HEK293T (cell line): ENCODE results near the gene DDIT4L.

Experiments used
- CTCF ChIA-PET: fragments of 350-600 bp; formaldehyde crosslinking; extraction: SDS; loops from one replicate; lab custom pipeline; 2021; ENCODE audit warnings: antibody characterized with exemption, inconsistent platforms; lab: Yijun Ruan, JAX
- POLR2A ChIA-PET: fragments of 350-600 bp; formaldehyde crosslinking; extraction: SDS; loops from one replicate; lab custom pipeline; 2020; ENCODE audit warnings: antibody characterized with exemption, inconsistent platforms; lab: Yijun Ruan, JAX
- DNase-seq: peaks from one replicate; pipeline ENCODE4 v3.0.0; 2012; ENCODE audit warnings: mixed read lengths; ENCODE audit errors: extremely low spot score
- ARNT ChIP-seq: fragments of 450-650 bp; IDR thresholded peaks from 2 replicates; pipeline ENCODE4 v1.6.1; 2017; ENCODE audit warnings: mild to moderate bottlenecking
- BHLHE40 ChIP-seq: fragments of 450-650 bp; IDR thresholded peaks from 2 replicates; pipeline ENCODE4 v1.6.1; 2016; ENCODE audit warnings: mild to moderate bottlenecking, moderate library complexity, borderline replicate concordance
- CTBP1 ChIP-seq: fragments of 450-650 bp; IDR thresholded peaks from 2 replicates; pipeline ENCODE4 v1.6.1; 2016; ENCODE audit warnings: borderline replicate concordance
- ELF4 ChIP-seq: fragments of 450-650 bp; IDR thresholded peaks from 2 replicates; pipeline ENCODE4 v1.6.1; 2017; ENCODE audit warnings: antibody characterized with exemption
- FOXA1 ChIP-seq: fragments of 450-650 bp; IDR thresholded peaks from 2 replicates; pipeline ENCODE4 v1.6.1; 2016; ENCODE audit warnings: mild to moderate bottlenecking
- FOXK2 ChIP-seq: fragments of 450-650 bp; IDR thresholded peaks from 2 replicates; pipeline ENCODE4 v1.6.1; 2016; ENCODE audit warnings: mild to moderate bottlenecking
- FOXM1 ChIP-seq: fragments of 450-650 bp; IDR thresholded peaks from 2 replicates; pipeline ENCODE4 v1.6.1; 2017; ENCODE audit warnings: mild to moderate bottlenecking, borderline replicate concordance
- HDGF ChIP-seq: fragments of 450-650 bp; IDR thresholded peaks from 2 replicates; pipeline ENCODE4 v1.6.1; 2017; ENCODE audit warnings: antibody characterized with exemption, borderline replicate concordance
- L3MBTL2 ChIP-seq: fragments of 450-650 bp; conservative IDR thresholded peaks from 2 replicates; pipeline ENCODE4 v1.6.1; 2016; ENCODE audit warnings: mild to moderate bottlenecking
- LEF1 ChIP-seq: fragments of 450-650 bp; IDR thresholded peaks from 2 replicates; pipeline ENCODE4 v1.6.1; 2017; ENCODE audit warnings: mild to moderate bottlenecking, borderline replicate concordance
- NFRKB ChIP-seq: fragments of 450-650 bp; IDR thresholded peaks from 2 replicates; pipeline ENCODE4 v1.6.1; 2016; ENCODE audit warnings: mild to moderate bottlenecking, moderate library complexity
- PKNOX1 ChIP-seq: fragments of 450-650 bp; IDR thresholded peaks from 2 replicates; pipeline ENCODE4 v1.6.1; 2016
- SP1 ChIP-seq: fragments of 450-650 bp; IDR thresholded peaks from 2 replicates; pipeline ENCODE4 v1.6.1; 2017
- SUZ12 ChIP-seq: fragments of 450-650 bp; IDR thresholded peaks from 2 replicates; pipeline ENCODE4 v1.6.1; 2016; ENCODE audit warnings: mild to moderate bottlenecking
- TARDBP ChIP-seq: fragments of 450-650 bp; IDR thresholded peaks from 2 replicates; pipeline ENCODE4 v1.6.1; 2016
- ZNF384 ChIP-seq: fragments of 450-650 bp; IDR thresholded peaks from 2 replicates; pipeline ENCODE4 v1.6.1; 2016

DDIT4L gene

GRCh38 chr4:100170986-100171385 lies 19.3 kb downstream of the DDIT4L start:
- POLR2A ChIA-PET, result no interaction called here
- CTCF ChIA-PET, result no interaction called here
- TF ChIP-seq CTBP1 (no peak), ELF4 (no peak), FOXM1 (no peak), LEF1 (no peak), FOXK2 (no peak), BHLHE40 (no peak), FOXA1 (no peak), NFRKB (no peak), L3MBTL2 (no peak), HDGF (no peak), PKNOX1 (no peak), ZNF384 (no peak), TARDBP (no peak), ARNT (no peak), SUZ12 (no peak), SP1 (no peak)
- DNase-seq, result no peak

- ChIA-PET POLR2A (no interaction called here), CTCF (no interaction called here)
- DNase-seq, result no peak
- no peak for TF ChIP-seq TARDBP
- TF ChIP-seq SP1, result no peak
- TF ChIP-seq CTBP1, result no peak
- no peak for TF ChIP-seq L3MBTL2
- TF ChIP-seq HDGF, result no peak
Measured at GRCh38 chr4:100169491-100170485, 20.5 kb downstream of the DDIT4L start.

- TF ChIP-seq CTBP1, result no peak
- no peak for TF ChIP-seq FOXA1
- no peak for TF ChIP-seq ARNT
- TF ChIP-seq SP1, result no peak
- no peak for TF ChIP-seq ZNF384
- TF ChIP-seq TARDBP, result no peak
- DNase-seq, result no peak
- CTCF ChIA-PET, result no interaction called here
- POLR2A ChIA-PET, result no interaction called here
Measured at GRCh38 chr4:100168521-100168920, 21.7 kb downstream of the DDIT4L start.

DNA sequence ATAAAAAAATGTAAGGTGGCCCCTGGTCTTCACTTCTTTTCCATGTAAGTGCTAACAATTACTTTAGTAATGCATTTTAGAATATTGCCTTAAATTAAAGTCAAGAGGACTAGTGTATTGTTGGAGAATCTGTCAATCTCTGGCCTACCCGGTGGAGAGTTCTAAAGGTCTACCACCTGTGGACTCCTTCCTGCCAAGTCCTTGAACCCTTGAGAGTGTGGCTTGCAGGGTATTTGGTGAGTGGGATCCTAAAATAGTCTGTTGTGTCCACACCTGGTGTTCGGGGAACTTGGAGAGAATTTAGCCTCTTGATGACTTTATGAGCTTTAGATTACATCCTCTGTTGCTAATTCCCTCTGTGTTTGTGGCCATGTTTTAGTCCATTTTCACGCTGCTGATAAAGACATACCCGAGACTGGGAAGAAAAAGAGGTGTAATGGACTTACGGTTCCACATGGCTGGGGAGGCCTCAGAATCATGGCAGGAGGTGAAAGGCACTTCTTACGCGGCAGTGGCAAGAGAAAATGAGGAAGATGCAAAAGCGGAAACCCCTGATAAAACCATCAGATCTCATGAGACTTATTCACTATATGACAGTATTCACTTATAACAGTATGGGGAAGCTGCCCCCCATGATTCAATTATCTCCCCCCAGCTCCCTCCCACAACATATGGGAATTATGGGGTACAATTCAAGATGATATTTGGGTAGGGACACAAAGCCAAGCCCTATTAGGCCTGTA lies 23.8 kb downstream of the DDIT4L start:
- no peak for TF ChIP-seq CTBP1
- TF ChIP-seq FOXK2, result no peak
- TF ChIP-seq SUZ12, result no peak
- no peak for TF ChIP-seq PKNOX1
- TF ChIP-seq FOXA1, result no peak
- TF ChIP-seq FOXM1, result no peak
- no peak for TF ChIP-seq L3MBTL2
- TF ChIP-seq ZNF384, result no peak
- no peak for TF ChIP-seq LEF1
- TF ChIP-seq ELF4, result no peak
- TF ChIP-seq BHLHE40, result no peak
- CTCF ChIA-PET, result no interaction called here
- POLR2A ChIA-PET, result no interaction called here
- DNase-seq, result no peak

DNA sequence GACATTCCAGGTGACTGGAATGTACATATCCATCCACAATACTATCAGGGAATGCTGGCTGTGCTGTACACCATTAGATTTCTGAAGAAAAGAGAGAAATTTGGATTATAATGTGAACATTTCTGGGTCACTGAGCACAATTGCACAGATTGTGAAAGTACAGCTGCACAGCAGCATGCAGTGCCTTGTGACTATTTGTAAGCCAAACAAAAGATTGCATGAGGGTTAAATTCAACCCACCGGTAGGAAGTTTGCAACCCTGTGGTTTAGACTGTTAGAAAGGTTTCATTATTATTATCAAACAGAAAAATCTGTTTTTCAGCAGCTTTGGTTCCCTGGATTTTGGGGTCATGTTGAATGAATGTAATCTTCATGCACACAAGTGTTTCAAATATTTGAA lies 24.5 kb downstream of the DDIT4L start:
- DNase-seq, result no peak
- POLR2A ChIA-PET, result no interaction called here
- CTCF ChIA-PET, result no interaction called here
- TF ChIP-seq ZNF384, result no peak
- no peak for TF ChIP-seq BHLHE40
- no peak for TF ChIP-seq FOXA1
- no peak for TF ChIP-seq TARDBP
- no peak for TF ChIP-seq ELF4
- no peak for TF ChIP-seq LEF1
- TF ChIP-seq FOXK2, result no peak
- TF ChIP-seq ARNT, result no peak
- TF ChIP-seq L3MBTL2, result no peak

DNA sequence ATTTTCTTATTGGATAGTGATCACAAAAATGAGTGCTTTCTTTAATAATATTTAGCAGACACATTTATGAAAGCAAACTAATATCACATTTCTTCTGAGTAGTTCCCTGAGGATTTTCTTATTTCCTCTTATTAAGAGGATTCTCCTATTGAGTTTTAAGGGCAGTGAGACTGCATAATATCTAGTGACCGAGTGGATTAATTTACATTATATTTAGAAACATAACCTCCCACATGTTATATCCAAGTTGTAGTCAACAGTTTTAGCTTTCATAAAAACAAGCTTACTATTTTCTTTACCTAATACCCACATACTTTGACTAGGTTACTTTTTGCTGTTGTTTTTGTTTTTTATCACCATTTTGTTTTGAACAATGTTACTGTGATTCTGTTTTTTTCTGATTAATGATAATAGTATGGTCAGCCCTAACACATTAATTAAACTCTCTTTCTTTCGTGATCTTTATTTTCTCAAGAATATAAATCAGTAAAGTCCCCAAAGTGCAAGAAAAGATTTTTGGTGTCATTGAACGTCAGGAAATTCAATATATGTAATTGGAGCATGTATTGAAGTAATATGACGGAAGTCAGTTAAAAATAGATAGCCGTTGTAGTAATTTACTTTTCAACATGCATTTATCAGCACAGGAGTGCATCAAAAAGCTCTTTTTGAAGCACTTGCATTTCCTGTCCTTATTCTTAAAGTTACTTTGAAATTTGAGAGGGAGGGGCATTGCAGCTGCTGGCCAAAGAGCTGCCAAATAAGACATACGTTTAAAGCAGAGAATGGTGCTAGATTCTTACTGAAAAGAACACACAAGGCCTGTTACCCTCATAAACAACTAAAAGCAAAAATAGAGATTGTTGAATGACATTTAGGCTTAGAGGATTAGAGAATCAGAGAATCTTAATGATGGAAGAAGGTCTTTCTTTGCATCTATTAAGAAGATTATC lies 25.2 kb downstream of the DDIT4L start:
- no peak for DNase-seq
- TF ChIP-seq PKNOX1, result no peak
- no peak for TF ChIP-seq FOXM1
- TF ChIP-seq FOXA1, result no peak
- TF ChIP-seq L3MBTL2, result no peak
- TF ChIP-seq LEF1, result no peak
- no peak for TF ChIP-seq NFRKB
- TF ChIP-seq CTBP1, result no peak
- no peak for TF ChIP-seq SP1
- TF ChIP-seq ELF4, result no peak
- TF ChIP-seq FOXK2, result no peak
- no peak for TF ChIP-seq ZNF384
- TF ChIP-seq BHLHE40, result no peak
- POLR2A ChIA-PET, result no interaction called here

More for the DNA sequence above, 25.2 kb downstream of the DDIT4L start:
- CTCF ChIA-PET, result no interaction called here
